ENCODE measurements around the gene RAD51B.
A peak's percentile ranks its signal among the peaks of the same experiment; 100 is the strongest.

RAD51B gene

GRCh38 chr14:68564826-68565759, 745.5 kb downstream of the RAD51B start:
- 73% methylated on average over 8 of the region's 8 CpGs for WGBS
- no peak overlapping the region for H3K4me3 ChIP-seq (ENCODE audit: low read length)
- H3K9ac ChIP-seq (ENCODE audit: low read depth, low read length), result no peak overlapping the region
- H3K9me3 ChIP-seq (ENCODE audit: insufficient read depth, low read depth, low read length), result no peaks in the 10 kb centered on the region
- H3K27me3 ChIP-seq (ENCODE audit: insufficient read depth, low read length), result no peaks in the 10 kb centered on the region
- H3K4me1 ChIP-seq (ENCODE audit: insufficient read depth, low read length), result peaks cover 25% of the 10 kb centered on the region
- H3K27ac ChIP-seq (ENCODE audit: low read depth, low read length), result no peak overlapping the region
- no peaks in the 10 kb centered on the region for H3K36me3 ChIP-seq (ENCODE audit: insufficient read depth, low read length)

- Histone ChIP-seq H3K4me3 (ENCODE audit: low read length) (no peak overlapping the region), H3K9me3 (ENCODE audit: insufficient read depth, low read depth, low read length) (no peaks in the 10 kb centered on the region), H3K9ac (ENCODE audit: low read depth, low read length) (no peak overlapping the region), H3K4me1 (ENCODE audit: insufficient read depth, low read length) (peaks cover 25% of the 10 kb centered on the region), H3K27ac (ENCODE audit: low read depth, low read length) (no peak overlapping the region), H3K36me3 (ENCODE audit: insufficient read depth, low read length) (no peaks in the 10 kb centered on the region), H3K27me3 (ENCODE audit: insufficient read depth, low read length) (no peaks in the 10 kb centered on the region)
- 78% methylated on average over 2 of the region's 2 CpGs for WGBS
Measured at GRCh38 chr14:68566075-68566474, 746.5 kb downstream of the RAD51B start.

- Histone ChIP-seq H3K27me3 (ENCODE audit: insufficient read depth, low read length) (no peaks in the 10 kb centered on the region), H3K27ac (ENCODE audit: low read depth, low read length) (peak overlapping the region; percentile 24; the same call in 1 of the 2 replicates), H3K9me3 (ENCODE audit: insufficient read depth, low read depth, low read length) (no peaks in the 10 kb centered on the region; the same call in 1 of the 2 replicates), H3K36me3 (ENCODE audit: insufficient read depth, low read length) (no peaks in the 10 kb centered on the region), H3K4me3 (ENCODE audit: low read length) (no peak overlapping the region), H3K4me1 (ENCODE audit: insufficient read depth, low read length) (peaks cover 14% of the 10 kb centered on the region), H3K9ac (ENCODE audit: low read depth, low read length) (no peak overlapping the region)
- 79% methylated on average over 13 of the region's 13 CpGs for WGBS
Measured at GRCh38 chr14:68568907-68569897, 749.6 kb downstream of the RAD51B start.

GRCh38 chr14:68569970-68570409, 750.4 kb downstream of the RAD51B start:
- WGBS, result 89% methylated on average over 4 of the region's 4 CpGs
- Histone ChIP-seq H3K9ac (ENCODE audit: low read depth, low read length) (no peak overlapping the region), H3K9me3 (ENCODE audit: insufficient read depth, low read depth, low read length) (no peaks in the 10 kb centered on the region; the same call in 1 of the 2 replicates), H3K4me1 (ENCODE audit: insufficient read depth, low read length) (peaks cover 8% of the 10 kb centered on the region), H3K4me3 (ENCODE audit: low read length) (no peak overlapping the region), H3K27ac (ENCODE audit: low read depth, low read length) (peak overlapping the region; percentile 12; the same call in 1 of the 2 replicates), H3K27me3 (ENCODE audit: insufficient read depth, low read length) (no peaks in the 10 kb centered on the region), H3K36me3 (ENCODE audit: insufficient read depth, low read length) (no peaks in the 10 kb centered on the region)

GRCh38 chr14:68571114-68571591, 751.6 kb downstream of the RAD51B start:
- Histone ChIP-seq H3K9ac (ENCODE audit: low read depth, low read length) (no peak overlapping the region), H3K27me3 (ENCODE audit: insufficient read depth, low read length) (no peaks in the 10 kb centered on the region), H3K27ac (ENCODE audit: low read depth, low read length) (no peak overlapping the region), H3K9me3 (ENCODE audit: insufficient read depth, low read depth, low read length) (no peaks in the 10 kb centered on the region; the same call in 1 of the 2 replicates), H3K4me1 (ENCODE audit: insufficient read depth, low read length) (peaks cover 5% of the 10 kb centered on the region; the same call in 1 of the 2 replicates), H3K36me3 (ENCODE audit: insufficient read depth, low read length) (no peaks in the 10 kb centered on the region), H3K4me3 (ENCODE audit: low read length) (no peak overlapping the region)
- 94% methylated on average over 4 of the region's 4 CpGs for whole genome bisulfite sequencing

GRCh38 chr14:68571928-68572525, 752.4 kb downstream of the RAD51B start:
- 82% methylated on average over 10 of the region's 10 CpGs for WGBS
- H3K9me3 ChIP-seq (ENCODE audit: insufficient read depth, low read depth, low read length), result no peaks in the 10 kb centered on the region; the same call in 1 of the 2 replicates
- no peak overlapping the region for H3K27ac ChIP-seq (ENCODE audit: low read depth, low read length)
- no peak overlapping the region for H3K9ac ChIP-seq (ENCODE audit: low read depth, low read length)
- no peak overlapping the region for H3K4me3 ChIP-seq (ENCODE audit: low read length)
- peaks cover 5% of the 10 kb centered on the region; the same call in 1 of the 2 replicates for H3K4me1 ChIP-seq (ENCODE audit: insufficient read depth, low read length)
- H3K36me3 ChIP-seq (ENCODE audit: insufficient read depth, low read length), result no peaks in the 10 kb centered on the region
- H3K27me3 ChIP-seq (ENCODE audit: insufficient read depth, low read length), result no peaks in the 10 kb centered on the region

- H3K9me3 ChIP-seq (ENCODE audit: insufficient read depth, low read depth, low read length), result no peaks in the 10 kb centered on the region; the same call in 1 of the 2 replicates
- peaks cover 10% of the 10 kb centered on the region; the same call in 1 of the 2 replicates for H3K4me1 ChIP-seq (ENCODE audit: insufficient read depth, low read length)
- H3K27ac ChIP-seq (ENCODE audit: low read depth, low read length), result no peak overlapping the region
- no peaks in the 10 kb centered on the region for H3K36me3 ChIP-seq (ENCODE audit: insufficient read depth, low read length)
- H3K27me3 ChIP-seq (ENCODE audit: insufficient read depth, low read length), result no peaks in the 10 kb centered on the region
- no peak overlapping the region for H3K4me3 ChIP-seq (ENCODE audit: low read length)
- 85% methylated on average over 6 of the region's 6 CpGs for WGBS
- H3K9ac ChIP-seq (ENCODE audit: low read depth, low read length), result no peak overlapping the region
Measured at GRCh38 chr14:68573126-68573525, 753.5 kb downstream of the RAD51B start.

- no peak overlapping the region for H3K9ac ChIP-seq (ENCODE audit: low read depth, low read length)
- no peaks in the 10 kb centered on the region; the same call in 1 of the 2 replicates for H3K9me3 ChIP-seq (ENCODE audit: insufficient read depth, low read depth, low read length)
- H3K4me3 ChIP-seq (ENCODE audit: low read length), result no peak overlapping the region
- H3K27me3 ChIP-seq (ENCODE audit: insufficient read depth, low read length), result no peaks in the 10 kb centered on the region
- peaks cover 10% of the 10 kb centered on the region; the same call in 1 of the 2 replicates for H3K4me1 ChIP-seq (ENCODE audit: insufficient read depth, low read length)
- H3K36me3 ChIP-seq (ENCODE audit: insufficient read depth, low read length), result no peaks in the 10 kb centered on the region
- no peak overlapping the region for H3K27ac ChIP-seq (ENCODE audit: low read depth, low read length)
- 89% methylated on average over 2 of the region's 2 CpGs for WGBS
Measured at GRCh38 chr14:68573722-68574121, 754.1 kb downstream of the RAD51B start.

GRCh38 chr14:68574461-68574860, 754.9 kb downstream of the RAD51B start:
- Histone ChIP-seq H3K9ac (ENCODE audit: low read depth, low read length) (no peak overlapping the region), H3K27me3 (ENCODE audit: insufficient read depth, low read length) (no peaks in the 10 kb centered on the region), H3K4me1 (ENCODE audit: insufficient read depth, low read length) (peaks cover 5% of the 10 kb centered on the region; the same call in 1 of the 2 replicates), H3K27ac (ENCODE audit: low read depth, low read length) (no peak overlapping the region), H3K4me3 (ENCODE audit: low read length) (no peak overlapping the region), H3K36me3 (ENCODE audit: insufficient read depth, low read length) (no peaks in the 10 kb centered on the region), H3K9me3 (ENCODE audit: insufficient read depth, low read depth, low read length) (no peaks in the 10 kb centered on the region; the same call in 1 of the 2 replicates)
- WGBS, result 93% methylated on average over 3 of the region's 3 CpGs

- Histone ChIP-seq H3K36me3 (ENCODE audit: insufficient read depth, low read length) (no peaks in the 10 kb centered on the region), H3K4me1 (ENCODE audit: insufficient read depth, low read length) (peaks cover 5% of the 10 kb centered on the region; the same call in 1 of the 2 replicates), H3K27me3 (ENCODE audit: insufficient read depth, low read length) (no peaks in the 10 kb centered on the region), H3K9me3 (ENCODE audit: insufficient read depth, low read depth, low read length) (no peaks in the 10 kb centered on the region; the same call in 1 of the 2 replicates), H3K4me3 (ENCODE audit: low read length) (no peak overlapping the region), H3K27ac (ENCODE audit: low read depth, low read length) (no peak overlapping the region), H3K9ac (ENCODE audit: low read depth, low read length) (no peak overlapping the region)
- WGBS, result 95% methylated on average over 3 of the region's 3 CpGs
Measured at GRCh38 chr14:68574906-68575305, 755.3 kb downstream of the RAD51B start.

Data from HUES64 (cell line).